H9 (cell line): ENCODE measurements around the gene PGLYRP4. TPM values are rescaled to one million over a fixed set of nuclear protein-coding genes. Genes with fewer than 3 reads are reported as not detected.

Experiments used
- DNase-seq: peaks from one replicate; pipeline ENCODE4 v3.0.0-alpha.2; 2017
- H2AFZ ChIP-seq: one replicate; pipeline ENCODE4 v1.6.1; 2013; ENCODE audit warnings: mild to moderate bottlenecking, low read length, control low read depth, moderate library complexity
- H2AK5ac ChIP-seq: 2 replicates; pipeline ENCODE4 v1.6.1; 2013; ENCODE audit warnings: low read length, control low read depth, mixed read lengths; ENCODE audit not compliant: insufficient read length
- H2BK120ac ChIP-seq: one replicate; pipeline ENCODE4 v1.6.1; 2013; ENCODE audit warnings: low read depth, mild to moderate bottlenecking, low read length, control low read depth, inconsistent platforms; ENCODE audit not compliant: poor library complexity, severe bottlenecking
- H2BK12ac ChIP-seq: 2 replicates; pipeline ENCODE4 v1.6.1; 2013; ENCODE audit warnings: low read length, control low read depth, mixed read lengths, low read depth; ENCODE audit not compliant: insufficient read length
- H2BK15ac ChIP-seq: 2 replicates; pipeline ENCODE4 v1.6.1; 2013; ENCODE audit warnings: low read depth, low read length, control low read depth
- H2BK20ac ChIP-seq: one replicate; pipeline ENCODE4 v1.6.1; 2013; ENCODE audit warnings: low read depth, mild to moderate bottlenecking, low read length, control low read depth, inconsistent platforms; ENCODE audit not compliant: poor library complexity, severe bottlenecking
- H2BK5ac ChIP-seq: 2 replicates; pipeline ENCODE4 v1.6.1; 2013; ENCODE audit warnings: low read length, control low read depth, mixed read lengths; ENCODE audit not compliant: insufficient read length
- H3K14ac ChIP-seq: 2 replicates; pipeline ENCODE4 v1.6.1; 2013; ENCODE audit warnings: low read length, control low read depth; ENCODE audit not compliant: insufficient read depth
- H3K18ac ChIP-seq: 2 replicates; pipeline ENCODE4 v1.6.1; 2013; ENCODE audit warnings: low read depth, mild to moderate bottlenecking, mixed read lengths, low read length, control low read depth; ENCODE audit not compliant: insufficient read length
- H3K23ac ChIP-seq: 2 replicates; pipeline ENCODE4 v1.6.1; 2013; ENCODE audit warnings: low read length, control low read depth, mixed read lengths, low read depth; ENCODE audit not compliant: insufficient read length
- H3K23me2 ChIP-seq: 2 replicates; pipeline ENCODE4 v1.6.1; 2013; ENCODE audit warnings: low read depth, mild to moderate bottlenecking, mixed read lengths, low read length, control low read depth; ENCODE audit not compliant: insufficient read length, poor library complexity, severe bottlenecking
- H3K27ac ChIP-seq: 2 replicates; pipeline ENCODE4 v1.5.1; 2013; ENCODE audit warnings: low read length, control low read depth, mixed read lengths, low read depth; ENCODE audit not compliant: insufficient read length
- H3K27me3 ChIP-seq: 2 replicates; pipeline ENCODE4 v1.6.1; 2013; ENCODE audit warnings: low read length, control low read depth, inconsistent platforms; ENCODE audit not compliant: insufficient read depth
- H3K4ac ChIP-seq: 2 replicates; pipeline ENCODE4 v1.6.1; 2013; ENCODE audit warnings: low read depth, mild to moderate bottlenecking, control low read depth, inconsistent platforms, low read length, moderate library complexity
- H3K4me1 ChIP-seq: 2 replicates; pipeline ENCODE4 v1.6.1; 2013; ENCODE audit warnings: low read length, control low read depth, inconsistent platforms; ENCODE audit not compliant: insufficient read depth
- H3K4me2 ChIP-seq: 2 replicates; pipeline ENCODE4 v1.6.1; 2013; ENCODE audit warnings: low read length, control low read depth, mixed read lengths; ENCODE audit not compliant: insufficient read length, insufficient read depth
- H3K56ac ChIP-seq: 2 replicates; pipeline ENCODE4 v1.6.1; 2013; ENCODE audit warnings: low read depth, mild to moderate bottlenecking, mixed read lengths, low read length, control low read depth; ENCODE audit not compliant: insufficient read length
- H3K79me1 ChIP-seq: 2 replicates; pipeline ENCODE4 v1.6.1; 2013; ENCODE audit warnings: low read depth, mild to moderate bottlenecking, moderate library complexity, low read length, control low read depth, inconsistent platforms; ENCODE audit not compliant: insufficient read depth, poor library complexity, severe bottlenecking
- H3K79me2 ChIP-seq: 2 replicates; pipeline ENCODE4 v1.6.1; 2013; ENCODE audit warnings: low read length, control low read depth, inconsistent platforms; ENCODE audit not compliant: insufficient read depth
- H3K9ac ChIP-seq: 2 replicates; pipeline ENCODE4 v1.6.1; 2013; ENCODE audit warnings: low read length, control low read depth, mixed read lengths; ENCODE audit not compliant: insufficient read length; ENCODE audit errors: extremely low read depth
- H3K9me3 ChIP-seq: one replicate; pipeline ENCODE4 v1.6.1; 2013; ENCODE audit warnings: low read depth, low read length, inconsistent platforms; ENCODE audit not compliant: control insufficient read depth
- H3T11ph ChIP-seq: one replicate; pipeline ENCODE4 v1.6.1; 2013; ENCODE audit warnings: mild to moderate bottlenecking, low read length, control low read depth, inconsistent platforms
- H4K20me1 ChIP-seq: one replicate; pipeline ENCODE4 v1.6.1; 2013; ENCODE audit not compliant: control insufficient read depth, insufficient read length, insufficient read depth
- H4K5ac ChIP-seq: 2 replicates; pipeline ENCODE4 v1.6.1; 2013; ENCODE audit warnings: low read depth, mild to moderate bottlenecking, mixed read lengths, low read length, control low read depth; ENCODE audit not compliant: insufficient read length
- H4K8ac ChIP-seq: replicated peaks from 2 replicates; pipeline ENCODE4 v1.6.1; 2013; ENCODE audit warnings: low read length, control low read depth, mixed read lengths, low read depth; ENCODE audit not compliant: insufficient read length
- H4K91ac ChIP-seq: 2 replicates; pipeline ENCODE4 v1.6.1; 2013; ENCODE audit warnings: low read depth, mild to moderate bottlenecking, moderate library complexity, mixed read lengths, low read length, control low read depth; ENCODE audit not compliant: insufficient read length
- H3K27ac Mint-ChIP-seq, 3 experiments: 2 replicates in 2 of 3; 3 replicates in 1 of 3; pipeline ENCODE4 v1.8.0; 2020 to 2021; ENCODE audit warnings: mixed read lengths in 3 of 3, mild to moderate bottlenecking in 1 of 3, moderate library complexity in 1 of 3
- H3K27me3 Mint-ChIP-seq: 2 replicates; pipeline ENCODE4 v1.8.0; 2021; ENCODE audit warnings: low read depth, mild to moderate bottlenecking, moderate library complexity, mixed read lengths
- H3K36me3 Mint-ChIP-seq, 3 experiments: 2 replicates in 2 of 3; 3 replicates in 1 of 3; pipeline ENCODE4 v1.8.0; 2020 to 2021; ENCODE audit warnings: low read depth in 3 of 3, mixed read lengths in 3 of 3; ENCODE audit not compliant: insufficient read depth in 1 of 3
- H3K4me1 Mint-ChIP-seq, 2 experiments: 2 replicates each; pipeline ENCODE4 v1.8.0; 2020; ENCODE audit warnings: mixed read lengths in 2 of 2
- H3K4me3 Mint-ChIP-seq, 2 experiments: 2 replicates in 1 of 2; 3 replicates in 1 of 2; pipeline ENCODE4 v1.8.0; 2020 to 2021; ENCODE audit warnings: mild to moderate bottlenecking in 2 of 2, mixed read lengths in 2 of 2, moderate library complexity in 1 of 2
- H3K9me3 Mint-ChIP-seq, 2 experiments: 2 replicates in 1 of 2; 3 replicates in 1 of 2; pipeline ENCODE4 v1.8.0; 2020; ENCODE audit warnings: mild to moderate bottlenecking in 2 of 2, mixed read lengths in 2 of 2, moderate library complexity in 1 of 2
- CTCF ChIP-seq: fragments of 200-600 bp; sonication (generic); conservative IDR thresholded peaks from 3 replicates; pipeline ENCODE4 v1.8.0; 2021; ENCODE audit warnings: antibody characterized with exemption, mild to moderate bottlenecking
- WGBS: extraction: QIAGEN DNeasy Blood & Tissue Kit; methylation state at CpG from one replicate; pipeline ENCODE4 v1.1.7; 2013; ENCODE audit warnings: missing lambda C conversion rate, low lambda C conversion rate, mixed read lengths; ENCODE audit not compliant: insufficient read length; ENCODE audit errors: extremely low coverage; 5-methylcytosine and 5-hydroxymethylcytosine counted together
- total RNA-seq: library from RNA; stranded (reverse); gene quantifications from 2 replicates; pipeline ENCODE4 v1.2.1, GENCODE V29; 2021

Gene PGLYRP4
- total RNA-seq, 1 experiment from 2014 or later = not detected

- Histone ChIP-seq H2BK15ac (no peak overlapping the region), H3K79me1 (no peaks in the 10 kb centered on the region), H2BK5ac (no peak overlapping the region), H3K79me2 (no peaks in the 10 kb centered on the region), H3K27ac (no peak overlapping the region), H4K20me1 (no peaks in the 10 kb centered on the region), H3K27me3 (no peaks in the 10 kb centered on the region), H3K4me1 (no peaks in the 10 kb centered on the region), H2AK5ac (no peak overlapping the region), H3K9ac (no peak overlapping the region), H3K14ac (no peak overlapping the region), H4K8ac (no peak overlapping the region), H3K18ac (no peak overlapping the region), H3K9me3 (no peaks in the 10 kb centered on the region), H3T11ph (no peak overlapping the region), H2BK20ac (no peak overlapping the region), H3K23me2 (no peaks in the 10 kb centered on the region), H3K56ac (no peak overlapping the region), H2BK120ac (no peak overlapping the region), H3K4ac (no peak overlapping the region), H2AFZ (no peak overlapping the region), H4K91ac (no peak overlapping the region), H3K23ac (no peak overlapping the region), H3K4me2 (no peak overlapping the region), H4K5ac (no peak overlapping the region), H2BK12ac (no peak overlapping the region)
- no CpG with 5 or more reads among the region's 6 CpGs for WGBS
- no peaks in the 10 kb centered on the region; the same call in 1 of the 2 replicates for H3K27me3 Mint-ChIP-seq
- no peaks in the 10 kb centered on the region for H3K4me1 Mint-ChIP-seq
- TF ChIP-seq CTCF = no peak
- no peak overlapping the region for H3K4me3 Mint-ChIP-seq
- DNase-seq = no peak
- no peak overlapping the region for H3K27ac Mint-ChIP-seq
- no peaks in the 10 kb centered on the region for H3K36me3 Mint-ChIP-seq
- H3K9me3 Mint-ChIP-seq = peaks cover 0 to 8% of the 10 kb centered on the region in 2 experiments; a peak in 2 of 5 replicates
Observed at GRCh38 chr1:153359241-153359640, 10.6 kb upstream of the PGLYRP4 start.
